ENCODE results near the gene STK10. TPM values are rescaled to one million over a fixed set of nuclear protein-coding genes. Genes with fewer than 3 reads are reported as not detected.

The STK10 gene
- total and polyA plus RNA-seq, 2 of the 8 experiments (the other 6 are each of a cell fraction or from before 2014, with no cell fraction given), result 10.5 to 21.4 TPM

GRCh38 chr5:172055421-172055820 lies 132.6 kb downstream of the STK10 start:
- H3K27ac ChIP-seq (ENCODE audit: low read depth, low read length), result no peak overlapping the region
- H3K23ac ChIP-seq (ENCODE audit: insufficient read length), result no peak overlapping the region
- H3K79me1 ChIP-seq (ENCODE audit: low read depth, low read length), result no peaks in the 10 kb centered on the region
- H4K8ac ChIP-seq (ENCODE audit: extremely low read depth, insufficient read depth, low read length), result no peak overlapping the region
- H3K36me3 ChIP-seq (ENCODE audit: control insufficient read depth in 2 of 4, insufficient read depth in 4 of 4, low read length in 3 of 4), result no peaks in the 10 kb centered on the region
- no peak overlapping the region for H3K9ac ChIP-seq (replicated peaks in 1 of 4; ENCODE audit: extremely low read depth in 1 of 4, low read depth in 3 of 4, low read length in 3 of 4)
- H3K18ac ChIP-seq (ENCODE audit: extremely low read depth, low read length), result no peak overlapping the region
- FAIRE-seq (no peak), DNase-seq (ENCODE audit: low read depth in 1 of 2, low spot score in 2 of 2) (no peak)
- H4K5ac ChIP-seq (ENCODE audit: insufficient read length, low read depth, low read length), result no peak overlapping the region
- no peaks in the 10 kb centered on the region for H3K9me3 ChIP-seq (ENCODE audit: insufficient read depth in 2 of 2, low read depth in 1 of 2, low read length in 1 of 2)
- H2BK20ac ChIP-seq (ENCODE audit: low read length), result no peak overlapping the region
- no peak overlapping the region for H2BK12ac ChIP-seq (ENCODE audit: low read depth, low read length)
- H3K4me1 ChIP-seq (replicated peaks in 1 of 4; ENCODE audit: control insufficient read depth in 3 of 4, insufficient read depth in 4 of 4, low read length in 3 of 4), result no peaks in the 10 kb centered on the region
- H2BK5ac ChIP-seq (ENCODE audit: low read depth, low read length), result no peak overlapping the region
- H3K79me2 ChIP-seq (ENCODE audit: control insufficient read depth in 1 of 2, insufficient read depth in 2 of 2, low read length in 2 of 2), result no peaks in the 10 kb centered on the region
- 95% methylated on average over 19 of the region's 19 CpGs; no CpG with 5 or more reads in 1 of the 2 experiments for WGBS, 2 experiments (ENCODE audit: extremely low coverage in 1 of 2, insufficient coverage in 1 of 2, insufficient read length in 1 of 2, insufficient replicate concordance in 2 of 2, low coverage in 1 of 2, low lambda C conversion rate in 2 of 2, missing lambda C conversion rate in 1 of 2)
- POLR2A ChIA-PET (ENCODE audit: partially characterized antibody), result interaction anchor here (0.6 to 1.5 kb wide), 4 partner anchors 9 to 168 kb away, joined by 3 to 4 read pairs (median 3); no protein-coding TSS in a partner anchor
- no peak overlapping the region for H3K56ac ChIP-seq (replicated peaks; ENCODE audit: insufficient read length, low read depth, low read length)
- H2BK120ac ChIP-seq (replicated peaks; ENCODE audit: low read depth, low read length), result no peak overlapping the region
- H2AK5ac ChIP-seq (ENCODE audit: low read depth, low read length), result no peak overlapping the region
- CTCF ChIA-PET (ENCODE audit: partially characterized antibody), result interaction anchor here (1.1 to 7.1 kb wide), 11 partner anchors 8 to 285 kb away, joined by 3 to 51 read pairs (median 7); no protein-coding TSS in a partner anchor
- H4K91ac ChIP-seq (replicated peaks; ENCODE audit: insufficient read length, low read length), result no peak overlapping the region
- no peak overlapping the region for H2AFZ ChIP-seq (ENCODE audit: low read length)
- peaks cover 2% of the 10 kb centered on the region in 2 experiments for H4K20me1 ChIP-seq (replicated peaks in 1 of 2; ENCODE audit: control insufficient read depth in 1 of 2, insufficient read depth in 2 of 2, low read length in 2 of 2)
- no peak overlapping the region for H3K4ac ChIP-seq (replicated peaks; ENCODE audit: insufficient read length, low read depth, low read length)
- H3K23me2 ChIP-seq (ENCODE audit: low read depth, low read length), result no peaks in the 10 kb centered on the region
- H3K14ac ChIP-seq (ENCODE audit: insufficient read length), result no peak overlapping the region
- no peak overlapping the region for H3K4me3 ChIP-seq (ENCODE audit: extremely low read depth in 1 of 4, insufficient read depth in 2 of 4, low read depth in 3 of 4, low read length in 4 of 4)
- H3K27me3 ChIP-seq (replicated peaks in 1 of 4; ENCODE audit: control insufficient read depth in 3 of 4, extremely low read depth in 1 of 4, insufficient read depth in 3 of 4, low read length in 3 of 4), result no peaks in the 10 kb centered on the region
- TF ChIP-seq ZNF274 (IDR thresholded peaks at IDR 0.05; ENCODE audit: borderline replicate concordance, extremely low read depth, low read length) (no peak), POLR2AphosphoS5 (IDR thresholded peaks at IDR 0.05; ENCODE audit: low read depth, low read length) (no peak), RAD21 (IDR thresholded peaks at IDR 0.05 in 1 of 2, conservative IDR thresholded peaks at IDR 0.05 in 1 of 2; ENCODE audit: low read depth in 2 of 2, low read length in 2 of 2) (no peak), JUN (IDR thresholded peaks at IDR 0.05; ENCODE audit: low read depth, low read length) (no peak), SP2 (IDR thresholded peaks at IDR 0.05; ENCODE audit: low read length) (no peak), PHF8 (conservative IDR thresholded peaks at IDR 0.05; ENCODE audit: low read depth, low read length) (no peak), TAF7 (optimal IDR thresholded peaks at IDR 0.05; ENCODE audit: borderline replicate concordance, low read depth, low read length) (no peak), CBX8 (IDR thresholded peaks at IDR 0.05; ENCODE audit: borderline replicate concordance, low read depth, low read length) (no peak), CHD2 (IDR thresholded peaks at IDR 0.05; ENCODE audit: low read length) (no peak), TAF1 (IDR thresholded peaks at IDR 0.05; ENCODE audit: low read depth, low read length) (no peak), SP1 (IDR thresholded peaks at IDR 0.05; ENCODE audit: low read depth, low read length) (no peak), CREB1 (IDR thresholded peaks at IDR 0.05) (no peak), POLR2A (IDR thresholded peaks at IDR 0.05; ENCODE audit: control extremely low read depth in 1 of 2, low read depth in 2 of 2, low read length in 2 of 2) (no peak)
- H3K4me2 ChIP-seq (ENCODE audit: insufficient read depth in 1 of 2, low read depth in 2 of 2, low read length in 2 of 2), result no peak overlapping the region
- H2BK15ac ChIP-seq (ENCODE audit: low read length), result no peak overlapping the region

Measured in H1 (cell line).